ENCODE data around the gene CTNNAL1. TPM values are rescaled to one million over a fixed set of nuclear protein-coding genes. Genes with fewer than 3 reads are reported as not detected.

The CTNNAL1 gene
- total RNA-seq, 1 donor from 2014 or later = 21.7 TPM

Other genes starting within 250 kb of the CTNNAL1 start
- gene ACTL7B, start 157.5 kb downstream of the CTNNAL1 start, total RNA-seq = not detected
- not detected for gene ACTL7A, start 151.2 kb downstream of the CTNNAL1 start, total RNA-seq
- 22.9 TPM for gene ELP1, start 79.4 kb downstream of the CTNNAL1 start, total RNA-seq
- gene ABITRAM, start 79.1 kb downstream of the CTNNAL1 start, total RNA-seq = 13.4 TPM
- gene TMEM245, start 106.4 kb upstream of the CTNNAL1 start, total RNA-seq = 68.4 TPM
- gene FRRS1L, start 153.8 kb upstream of the CTNNAL1 start, total RNA-seq = 10.1 TPM

All from mucosa of gallbladder (tissue), 1 donor.